Smooth muscle cell (in vitro differentiated cells): Measurements from ENCODE around the gene TWNK. TPM values are rescaled to one million over a fixed set of nuclear protein-coding genes. Genes with fewer than 3 reads are reported as not detected.
A peak's percentile ranks its signal among the peaks of the same experiment; 100 is the strongest.

ENCODE experiments used
- DNase-seq: peaks from one replicate; lab custom pipeline; 2025; ENCODE audit not compliant: unreplicated experiment; lab: John Stamatoyannopoulos, UW
- H2AFZ ChIP-seq: fragments of 200-600 bp; sonication (generic); 2 replicates; pipeline ENCODE4 v1.6.0; 2016; ENCODE audit warnings: antibody characterized with exemption, low read depth, mild to moderate bottlenecking
- H3F3A ChIP-seq: fragments of 200-600 bp; sonication (generic); 2 replicates; pipeline ENCODE4 v1.6.0; 2017; ENCODE audit warnings: antibody characterized with exemption, low read depth
- H3K27ac ChIP-seq: fragments of 200-600 bp; sonication (generic); 2 replicates; pipeline ENCODE4 v1.5.1; 2016; ENCODE audit warnings: low read depth, mild to moderate bottlenecking
- H3K27me3 ChIP-seq: fragments of 200-600 bp; sonication (generic); 2 replicates; pipeline ENCODE4 v1.6.1; 2016; ENCODE audit warnings: low read depth, mild to moderate bottlenecking
- H3K36me3 ChIP-seq: fragments of 200-600 bp; sonication (generic); 2 replicates; pipeline ENCODE4 v1.5.1; 2016; ENCODE audit warnings: low read depth
- H3K4me1 ChIP-seq: fragments of 200-600 bp; sonication (generic); 2 replicates; pipeline ENCODE4 v1.5.1; 2016; ENCODE audit warnings: low read depth
- H3K4me2 ChIP-seq: fragments of 200-600 bp; sonication (generic); 2 replicates; pipeline ENCODE4 v1.6.0; 2016; ENCODE audit warnings: mild to moderate bottlenecking
- H3K4me3 ChIP-seq: fragments of 200-600 bp; sonication (generic); 2 replicates; pipeline ENCODE4 v1.5.1; 2016; ENCODE audit warnings: mild to moderate bottlenecking
- H3K79me2 ChIP-seq: fragments of 200-600 bp; sonication (generic); 2 replicates; pipeline ENCODE4 v1.6.0; 2016; ENCODE audit warnings: low read depth, mild to moderate bottlenecking
- H3K9ac ChIP-seq: fragments of 200-600 bp; sonication (generic); 2 replicates; pipeline ENCODE4 v1.6.0; 2016; ENCODE audit warnings: low read depth
- H3K9me3 ChIP-seq: fragments of 200-600 bp; sonication (generic); replicated peaks from 2 replicates; pipeline ENCODE4 v1.5.1; 2016; ENCODE audit warnings: low read depth
- H4K20me1 ChIP-seq: fragments of 200-600 bp; sonication (generic); 2 replicates; pipeline ENCODE4 v1.6.0; 2016; ENCODE audit warnings: low read depth
- CTCF ChIP-seq: fragments of 200-600 bp; sonication (generic); IDR thresholded peaks from 2 replicates; pipeline ENCODE4 v1.5.1; 2017; ENCODE audit warnings: borderline replicate concordance, mild to moderate bottlenecking, antibody characterized with exemption; ENCODE audit not compliant: insufficient read depth, poor library complexity, severe bottlenecking
- WGBS: methylation state at CpG from one replicate; pipeline ENCODE4 v1.1.7; 2016; ENCODE audit warnings: low lambda C conversion rate; 5-methylcytosine and 5-hydroxymethylcytosine counted together
- polyA plus RNA-seq: library from polyadenylated mRNA; unstranded; fragments of >200 nt; fragmentation: Nextera tagmentation; extraction: Ambion mirVana; gene quantifications from 2 replicates; pipeline ENCODE4 v1.2.1, GENCODE V29; 2016
- total RNA-seq: library from RNA; depleted of rRNA; stranded (reverse); fragments of >200 nt; gene quantifications from 2 replicates; pipeline ENCODE4 v1.2.3, GENCODE V29; 2014

The TWNK gene
- total and polyA plus RNA-seq, 2 experiments from 2014 or later, result 2.0 to 2.5 TPM

GRCh38 chr10:101029520-101030295 is 42.4 kb downstream of the TWNK start:
- H3K4me2 ChIP-seq, result no peak overlapping the region
- no peak for DNase-seq
- peaks cover 15% of the 10 kb centered on the region for H3K79me2 ChIP-seq
- peaks cover 20% of the 10 kb centered on the region for H3K4me1 ChIP-seq
- no peaks in the 10 kb centered on the region for H3K36me3 ChIP-seq
- 70% methylated on average over 27 of the region's 27 CpGs for WGBS
- H3K27me3 ChIP-seq, result no peaks in the 10 kb centered on the region
- H3K9me3 ChIP-seq, result no peaks in the 10 kb centered on the region
- peaks cover 20% of the 10 kb centered on the region for H4K20me1 ChIP-seq
- no peak for TF ChIP-seq CTCF
- H3K4me3 ChIP-seq, result no peak overlapping the region
- no peak overlapping the region for H2AFZ ChIP-seq
- peaks cover 2% of the 10 kb centered on the region for H3F3A ChIP-seq
- H3K27ac ChIP-seq, result no peak overlapping the region
- no peak overlapping the region for H3K9ac ChIP-seq

GRCh38 chr10:101030496-101031127 is 43.3 kb downstream of the TWNK start:
- Histone ChIP-seq H3K9ac (no peak overlapping the region), H3K79me2 (peaks cover 20% of the 10 kb centered on the region), H3K4me1 (peaks cover 20% of the 10 kb centered on the region), H3K9me3 (no peaks in the 10 kb centered on the region), H3K36me3 (no peaks in the 10 kb centered on the region), H3K4me2 (peak overlapping the region; percentile 86), H3K4me3 (peak overlapping the region; percentile 61), H3K27ac (no peak overlapping the region), H2AFZ (peak overlapping the region; percentile 77), H4K20me1 (peaks cover 29% of the 10 kb centered on the region), H3F3A (peaks cover 2% of the 10 kb centered on the region), H3K27me3 (no peaks in the 10 kb centered on the region)
- DNase-seq, result no peak
- WGBS, result 11% methylated on average over 25 of the region's 25 CpGs
- TF ChIP-seq CTCF, result no peak

GRCh38 chr10:101031128-101031795 is 43.9 kb downstream of the TWNK start, which contains the start of the genes PDZD7 and SFXN3:
Gene PDZD7, minus strand, starts transcription at chr10:101031129. Its CDS starts 910 bp downstream, at chr10:101030219.
Gene SFXN3, plus strand, starts transcription at chr10:101031234. Its CDS starts 3,461 bp downstream, at chr10:101034695.
- 3% methylated on average over 35 of the region's 38 CpGs for WGBS
- TF ChIP-seq CTCF, result no peak

More at GRCh38 chr10:101031128-101031795, 43.9 kb downstream of the TWNK start, which contains the start of the genes PDZD7 and SFXN3:
- no peaks in the 10 kb centered on the region for H3K9me3 ChIP-seq
- peak within 1 kb of the TSS; percentile 86 for H3K4me2 ChIP-seq
- peaks cover 35% of the 10 kb centered on the region for H4K20me1 ChIP-seq
- H3K4me1 ChIP-seq, result peaks cover 20% of the 10 kb centered on the region
- peak; percentile 72 for DNase-seq
- peak within 1 kb of the TSS; percentile 97 for H3K9ac ChIP-seq
- H3K79me2 ChIP-seq, result peaks cover 20% of the 10 kb centered on the region
- H3K27me3 ChIP-seq, result no peaks in the 10 kb centered on the region
- H2AFZ ChIP-seq, result peak within 1 kb of the TSS; percentile 77
- peak within 1 kb of the TSS; percentile 99 for H3K27ac ChIP-seq
- peaks cover 2% of the 10 kb centered on the region for H3F3A ChIP-seq
- H3K4me3 ChIP-seq, result peak within 1 kb of the TSS; percentile 61
- H3K36me3 ChIP-seq, result no peaks in the 10 kb centered on the region
